NCI-H82 (cell line): ENCODE results near the gene THAP7.
"Not testable (repeated sequence)": the region's sequence is repeated elsewhere in the genome, so short reads cannot be mapped to it uniquely, and the experiment has no call there.

Experiments
- DNase-seq: peaks from one replicate; lab custom pipeline; 2025; lab: John Stamatoyannopoulos, UW

Gene THAP7

GRCh38 chr22:21013657-21014201 is 11.8 kb upstream of the THAP7 start:
- DNase-seq = no peak

GRCh38 chr22:21012446-21013407 is 10.8 kb upstream of the THAP7 start:
- DNase-seq = peak; percentile 19

GRCh38 chr22:21010426-21011113 is 8.7 kb upstream of the THAP7 start:
- DNase-seq = no peak

GRCh38 chr22:21009638-21010425 is 7.9 kb upstream of the THAP7 start:
- no peak for DNase-seq

GRCh38 chr22:21009208-21009607 is 7.3 kb upstream of the THAP7 start:
- not testable (repeated sequence) for DNase-seq

- peak; percentile 11 for DNase-seq
Measured at GRCh38 chr22:21003782-21004181, 1.9 kb upstream of the THAP7 start.

- DNase-seq = peak; percentile 27
Measured at GRCh38 chr22:21000987-21001600, 824 bp downstream of the THAP7 start.

GRCh38 chr22:21000207-21000986 is 1.5 kb downstream of the THAP7 start:
- DNase-seq = no peak

GRCh38 chr22:20999350-21000206 is 2.3 kb downstream of the THAP7 start:
- no peak for DNase-seq

- no peak for DNase-seq
Measured at GRCh38 chr22:20998411-20999336, 3.2 kb downstream of the THAP7 start.

GRCh38 chr22:20997536-20998257 is 4.2 kb downstream of the THAP7 start:
- no peak for DNase-seq

GRCh38 chr22:20996598-20997535 is 5.1 kb downstream of the THAP7 start:
- no peak for DNase-seq

- no peak for DNase-seq
Measured at GRCh38 chr22:20996031-20996410, 5.9 kb downstream of the THAP7 start.

- DNase-seq = no peak
Measured at GRCh38 chr22:20995329-20996030, 6.4 kb downstream of the THAP7 start.

- DNase-seq = no peak
Measured at GRCh38 chr22:20994902-20995241, 7.0 kb downstream of the THAP7 start.

GRCh38 chr22:20994128-20994901 is 7.6 kb downstream of the THAP7 start:
- DNase-seq = no peak
